Erythroblast (primary cell): ENCODE data around the gene RELT.

Experiments used
- GATA1 ChIP-seq: IDR thresholded peaks from 2 replicates; pipeline ENCODE4 v1.6.1; 2011; ENCODE audit warnings: low read depth, mild to moderate bottlenecking, control low read depth, low read length, moderate library complexity
- POLR2A ChIP-seq: IDR thresholded peaks from 2 replicates; pipeline ENCODE4 v1.6.1; 2011; ENCODE audit warnings: mild to moderate bottlenecking, low read length

DNA sequence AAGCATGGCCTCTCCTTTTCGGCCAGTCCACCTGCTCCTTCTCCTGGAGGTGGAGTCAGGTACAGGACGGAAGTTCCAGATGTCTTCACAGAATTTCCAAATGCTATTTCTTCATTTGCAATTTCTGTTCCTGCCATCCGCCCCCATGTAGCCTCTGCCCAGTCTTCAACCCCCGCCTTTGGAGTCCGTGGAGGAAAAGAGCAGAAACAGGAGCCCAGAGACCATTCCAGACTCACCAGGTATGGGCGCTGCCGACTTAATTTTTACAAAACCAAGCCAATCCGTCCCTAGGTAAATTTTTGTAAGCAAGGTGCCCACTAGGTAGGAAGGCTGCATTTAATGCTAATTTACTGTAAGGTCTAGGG lies 28.9 kb downstream of the RELT start:
- no peak for TF ChIP-seq POLR2A
- TF ChIP-seq GATA1 = no peak
